Measurements from ENCODE around the gene ZNF22. TPM values are rescaled to one million over a fixed set of nuclear protein-coding genes. Genes with fewer than 3 reads are reported as not detected.

ZNF22 gene
- total RNA-seq, 2 donors from 2014 or later, result 34.8 to 44.0 TPM

- Mint-ChIP-seq H3K27ac (no peak overlapping the region), H3K9me3 (no peaks in the 10 kb centered on the region), H3K36me3 (ENCODE audit: insufficient read depth in 2 of 2) (no peaks in the 10 kb centered on the region), H3K4me1 (ENCODE audit: low read depth) (peaks cover 41% of the 10 kb centered on the region), H3K27me3 (ENCODE audit: low read depth) (no peaks in the 10 kb centered on the region), H3K4me3 (peak overlapping the region; percentile 11 to 55)
- DNase-seq, result no peak
- peak; percentile 36 to 47 for ATAC-seq (replicated peaks in 1 of 2)
Measured at GRCh38 chr10:44968091-44968490, 32.6 kb upstream of the ZNF22 start.

DNA sequence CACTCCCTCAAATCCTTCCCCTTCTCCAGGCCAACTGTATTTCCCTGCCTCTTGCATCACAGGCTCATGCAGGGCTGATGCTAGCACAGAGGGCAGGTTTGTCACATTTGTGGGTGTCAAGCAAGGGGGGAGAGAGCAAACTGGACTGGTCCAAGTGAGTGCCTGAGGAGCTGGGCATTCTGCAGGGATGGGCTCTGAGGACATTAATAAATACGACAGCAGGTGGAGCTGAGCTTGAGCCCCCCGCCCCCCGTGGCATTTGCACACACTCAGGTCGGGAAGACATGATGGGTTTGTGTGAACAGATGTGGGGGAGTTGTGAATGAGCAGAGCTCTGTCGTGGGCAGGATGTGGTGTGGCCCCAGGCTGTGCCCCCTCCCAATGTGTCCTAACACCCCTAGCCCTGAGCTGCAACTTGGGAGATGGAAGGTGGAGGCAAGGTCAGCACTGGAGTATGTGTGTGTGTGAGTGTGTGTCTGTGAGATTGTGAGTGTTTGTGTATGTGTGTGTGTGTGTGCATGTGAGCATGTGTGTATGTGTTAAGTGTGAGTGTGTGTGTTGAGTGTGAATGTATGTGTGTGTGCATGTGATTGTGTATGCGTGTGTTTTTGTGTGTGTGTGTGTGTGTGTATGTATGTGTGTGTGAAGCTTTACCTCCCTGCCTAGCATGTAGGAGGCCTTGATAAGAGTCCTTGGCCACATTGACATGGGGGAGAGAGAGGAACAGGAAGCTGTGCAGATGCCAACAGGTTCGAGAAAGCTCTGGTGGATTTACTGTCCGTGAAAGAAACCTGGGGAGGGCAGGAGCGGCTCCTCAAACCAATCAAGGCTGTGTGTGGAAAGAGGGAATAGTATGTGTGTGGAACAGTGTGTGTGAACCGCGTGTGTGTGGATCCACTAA lies 32.0 kb upstream of the ZNF22 start:
- Mint-ChIP-seq H3K9me3 (no peaks in the 10 kb centered on the region), H3K27ac (no peak overlapping the region)

GRCh38 chr10:44969854-44970253 lies 30.9 kb upstream of the ZNF22 start:
- ATAC-seq (replicated peaks in 1 of 2), result no peak
- no peak for DNase-seq
- H3K27ac Mint-ChIP-seq, result no peak overlapping the region
- H3K36me3 Mint-ChIP-seq (ENCODE audit: insufficient read depth in 2 of 2), result no peaks in the 10 kb centered on the region
- H3K9me3 Mint-ChIP-seq, result no peaks in the 10 kb centered on the region
- no peak overlapping the region for H3K4me3 Mint-ChIP-seq
- no peaks in the 10 kb centered on the region for H3K27me3 Mint-ChIP-seq (ENCODE audit: low read depth)
- H3K4me1 Mint-ChIP-seq (ENCODE audit: low read depth), result peaks cover 49% of the 10 kb centered on the region

More for the DNA sequence above, 32.0 kb upstream of the ZNF22 start:
- Mint-ChIP-seq H3K27me3 (ENCODE audit: low read depth) (no peaks in the 10 kb centered on the region), H3K4me1 (ENCODE audit: low read depth) (peaks cover 47% of the 10 kb centered on the region), H3K36me3 (ENCODE audit: insufficient read depth in 2 of 2) (no peaks in the 10 kb centered on the region), H3K4me3 (peak overlapping the region; percentile 1 to 11)
- peak in 1 of 2 donors; percentile 28 for DNase-seq
- ATAC-seq (replicated peaks in 1 of 2), result peak; percentile 47 to 61

DNA sequence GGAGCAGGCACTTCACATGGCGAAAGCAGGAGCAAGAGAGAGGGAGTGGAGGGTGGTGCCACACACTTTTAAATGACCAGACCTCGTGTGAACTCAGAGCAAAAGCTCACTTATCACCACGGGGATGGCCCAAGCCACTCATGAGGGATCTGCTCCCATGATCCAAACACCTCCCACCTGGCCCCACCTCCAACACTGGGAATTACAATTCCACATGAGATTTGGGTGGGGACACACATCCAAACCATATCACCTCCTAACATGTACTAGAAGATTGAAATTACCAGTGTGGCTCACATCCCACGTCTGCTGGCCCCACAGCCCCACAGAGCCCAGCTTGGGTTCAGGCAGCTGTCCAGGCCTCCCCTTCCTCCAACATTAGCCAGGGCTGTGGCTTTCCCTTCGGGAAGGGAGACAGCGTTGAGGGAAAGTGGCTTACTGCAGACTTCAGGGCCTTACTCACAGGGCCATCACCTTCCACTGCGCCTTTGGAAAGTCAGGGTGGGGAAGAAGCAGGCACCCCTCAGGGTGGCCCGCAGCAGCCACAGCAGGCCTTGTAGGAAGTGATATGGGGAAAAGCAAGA lies 29.8 kb upstream of the ZNF22 start:
- H3K9me3 Mint-ChIP-seq, result no peaks in the 10 kb centered on the region
- peaks cover 42% of the 10 kb centered on the region for H3K4me1 Mint-ChIP-seq (ENCODE audit: low read depth)

GRCh38 chr10:44971434-44971833 lies 29.3 kb upstream of the ZNF22 start:
- H3K27me3 Mint-ChIP-seq (ENCODE audit: low read depth), result no peaks in the 10 kb centered on the region
- ATAC-seq (replicated peaks in 1 of 2) (no peak), DNase-seq (no peak)
- no peak overlapping the region for H3K27ac Mint-ChIP-seq
- H3K4me1 Mint-ChIP-seq (ENCODE audit: low read depth), result peaks cover 40% of the 10 kb centered on the region
- no peaks in the 10 kb centered on the region for H3K9me3 Mint-ChIP-seq
- H3K36me3 Mint-ChIP-seq (ENCODE audit: insufficient read depth in 2 of 2), result no peaks in the 10 kb centered on the region
- H3K4me3 Mint-ChIP-seq, result no peak overlapping the region

More for the DNA sequence above, 29.8 kb upstream of the ZNF22 start:
- Mint-ChIP-seq H3K36me3 (ENCODE audit: insufficient read depth in 2 of 2) (no peaks in the 10 kb centered on the region), H3K27ac (no peak overlapping the region), H3K4me3 (no peak overlapping the region), H3K27me3 (ENCODE audit: low read depth) (no peaks in the 10 kb centered on the region)
- no peak for ATAC-seq (replicated peaks in 1 of 2)
- DNase-seq, result no peak

GRCh38 chr10:44971935-44972757 lies 28.6 kb upstream of the ZNF22 start:
- Mint-ChIP-seq H3K9me3 (no peaks in the 10 kb centered on the region), H3K27me3 (ENCODE audit: low read depth) (no peaks in the 10 kb centered on the region), H3K27ac (no peak overlapping the region), H3K4me1 (ENCODE audit: low read depth) (peaks cover 38% of the 10 kb centered on the region), H3K4me3 (no peak overlapping the region), H3K36me3 (ENCODE audit: insufficient read depth in 2 of 2) (no peaks in the 10 kb centered on the region)
- no peak for ATAC-seq (replicated peaks in 1 of 2)
- no peak for DNase-seq

DNA sequence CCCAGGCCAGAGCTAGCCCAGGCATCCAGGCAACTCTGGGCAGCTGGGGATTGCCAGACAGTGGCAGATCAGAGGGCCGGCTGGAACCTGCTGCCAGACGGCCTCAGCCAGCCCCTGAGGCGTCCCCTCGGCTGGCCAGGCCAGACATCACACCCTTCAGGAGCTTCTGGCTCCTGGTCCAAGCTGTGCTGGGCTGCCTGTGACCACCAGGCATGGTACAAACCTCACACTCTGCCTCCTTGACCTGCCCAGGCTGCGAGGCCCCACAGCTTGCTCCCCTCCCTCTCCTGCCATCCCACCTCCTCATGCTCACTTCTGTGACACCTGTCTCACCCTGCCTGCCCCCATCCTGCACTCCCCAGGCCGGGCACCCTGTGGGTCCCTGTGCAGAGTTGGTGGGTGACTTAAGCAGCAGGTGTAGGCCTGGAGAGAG lies 27.8 kb upstream of the ZNF22 start:
- H3K27me3 Mint-ChIP-seq (ENCODE audit: low read depth), result no peaks in the 10 kb centered on the region
- no peaks in the 10 kb centered on the region for H3K9me3 Mint-ChIP-seq
- no peaks in the 10 kb centered on the region for H3K36me3 Mint-ChIP-seq (ENCODE audit: insufficient read depth in 2 of 2)
- no peak overlapping the region for H3K27ac Mint-ChIP-seq
- H3K4me1 Mint-ChIP-seq (ENCODE audit: low read depth), result peaks cover 31% of the 10 kb centered on the region
- DNase-seq (no peak), ATAC-seq (replicated peaks in 1 of 2) (no peak)
- no peak overlapping the region for H3K4me3 Mint-ChIP-seq

DNA sequence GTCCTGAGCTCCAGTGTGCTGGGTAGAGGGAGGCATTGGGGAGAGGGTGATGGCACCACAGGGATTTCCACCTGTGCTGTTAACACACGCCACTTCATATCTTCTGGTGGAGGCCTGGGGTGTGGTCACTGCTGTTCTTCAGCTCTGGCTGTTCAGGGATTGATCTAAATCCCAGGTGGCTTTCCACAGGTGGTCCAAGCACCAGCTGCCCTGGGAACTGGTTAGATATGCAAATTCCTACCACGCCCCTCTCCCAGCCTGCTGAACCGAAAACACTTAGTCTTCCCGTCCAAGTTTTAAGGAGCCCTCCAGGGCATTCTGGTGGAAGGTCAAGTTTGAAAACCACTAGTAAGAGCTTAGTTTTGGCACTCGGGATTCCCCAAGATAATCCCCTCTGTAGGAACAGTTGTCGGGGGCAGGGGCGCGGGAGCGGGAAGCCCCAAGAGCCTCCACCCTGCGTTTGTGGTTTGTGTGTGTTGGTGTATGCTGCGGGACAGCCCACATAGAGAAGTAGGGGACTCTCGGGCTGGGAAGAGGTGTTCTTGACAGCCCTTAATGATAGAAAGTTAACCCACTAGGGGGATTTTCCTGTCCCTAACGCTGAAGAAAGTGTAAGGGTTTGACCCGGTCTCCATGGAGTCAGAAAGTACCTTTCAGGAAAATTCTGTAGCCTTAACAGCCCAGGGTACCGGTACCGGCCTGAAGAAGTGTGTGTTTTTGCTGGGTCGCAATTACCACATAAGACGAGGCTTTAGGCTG lies 27.2 kb upstream of the ZNF22 start:
- Mint-ChIP-seq H3K4me3 (peak overlapping the region in 1 of 2 donors; percentile 78), H3K27ac (no peak overlapping the region), H3K27me3 (ENCODE audit: low read depth) (no peaks in the 10 kb centered on the region), H3K36me3 (ENCODE audit: insufficient read depth in 2 of 2) (no peaks in the 10 kb centered on the region), H3K9me3 (no peaks in the 10 kb centered on the region), H3K4me1 (ENCODE audit: low read depth) (peaks cover 25% of the 10 kb centered on the region)
- DNase-seq (no peak), ATAC-seq (replicated peaks in 1 of 2) (no peak)

GRCh38 chr10:44974082-44974627 lies 26.6 kb upstream of the ZNF22 start:
- DNase-seq (no peak), ATAC-seq (replicated peaks in 1 of 2) (no peak)
- H3K36me3 Mint-ChIP-seq (ENCODE audit: insufficient read depth in 2 of 2), result no peaks in the 10 kb centered on the region
- H3K4me1 Mint-ChIP-seq (ENCODE audit: low read depth), result peaks cover 22% of the 10 kb centered on the region
- no peak overlapping the region for H3K27ac Mint-ChIP-seq
- H3K9me3 Mint-ChIP-seq, result no peaks in the 10 kb centered on the region
- H3K27me3 Mint-ChIP-seq (ENCODE audit: low read depth), result no peaks in the 10 kb centered on the region
- peak overlapping the region; percentile 70 to 78 for H3K4me3 Mint-ChIP-seq

- ATAC-seq (replicated peaks in 1 of 2) (peak; percentile 94 to 96), DNase-seq (peak; percentile 69 to 85)
- Mint-ChIP-seq H3K9me3 (no peaks in the 10 kb centered on the region), H3K4me1 (ENCODE audit: low read depth) (peaks cover 25% of the 10 kb centered on the region), H3K4me3 (peak overlapping the region; percentile 70 to 78), H3K27me3 (ENCODE audit: low read depth) (no peaks in the 10 kb centered on the region), H3K27ac (peak overlapping the region; percentile 54), H3K36me3 (ENCODE audit: insufficient read depth in 2 of 2) (no peaks in the 10 kb centered on the region)
Measured at GRCh38 chr10:44974628-44975430, 25.9 kb upstream of the ZNF22 start.

DNA sequence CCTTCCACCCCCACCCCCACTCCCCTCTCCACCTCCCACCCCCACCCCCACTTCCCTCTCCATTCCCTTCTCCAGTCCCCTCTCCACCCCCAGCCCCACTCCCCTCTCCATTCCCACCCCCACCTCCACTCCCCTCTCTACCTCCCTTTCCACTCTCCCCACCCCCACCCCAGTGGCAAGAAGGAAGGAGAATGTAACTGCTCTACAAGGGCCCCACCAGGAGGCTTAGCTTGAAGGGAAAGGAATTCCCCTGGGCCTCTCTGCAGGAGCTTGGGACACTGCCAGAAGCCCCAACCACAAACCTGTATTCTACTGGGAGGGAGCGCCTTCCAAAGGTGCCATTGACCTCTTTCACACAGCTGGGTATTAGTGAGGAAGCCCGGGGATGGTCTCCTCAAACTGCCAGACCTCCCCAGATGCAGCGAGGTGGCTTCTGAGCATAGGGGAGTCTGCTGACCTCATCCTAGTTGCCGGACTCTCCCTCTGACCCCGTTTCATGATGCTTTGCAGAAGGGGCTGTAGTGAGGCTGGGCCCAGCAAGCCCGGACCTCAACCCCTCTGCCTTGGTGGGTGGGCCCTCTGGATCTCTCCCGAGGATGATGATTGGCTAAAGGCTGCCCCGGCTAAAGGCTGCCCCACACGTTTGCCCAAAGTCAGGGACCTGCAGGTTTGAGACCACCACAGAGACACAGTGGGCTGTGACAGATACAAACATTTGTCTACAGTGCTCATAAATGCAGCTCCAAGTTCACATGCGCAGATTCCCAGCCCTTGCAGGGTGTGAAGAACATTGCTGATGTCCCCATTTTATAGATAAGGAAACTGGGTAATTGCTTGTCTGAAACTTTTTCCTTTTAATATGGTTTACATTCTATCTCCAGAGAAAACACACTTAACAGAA lies 25.0 kb upstream of the ZNF22 start:
- no peak overlapping the region for H3K27ac Mint-ChIP-seq
- H3K4me1 Mint-ChIP-seq (ENCODE audit: low read depth), result peaks cover 25% of the 10 kb centered on the region
- DNase-seq (no peak), ATAC-seq (replicated peaks in 1 of 2) (no peak)
- no peaks in the 10 kb centered on the region for H3K9me3 Mint-ChIP-seq
- peak overlapping the region; percentile 19 to 63 for H3K4me3 Mint-ChIP-seq
- H3K27me3 Mint-ChIP-seq (ENCODE audit: low read depth), result no peaks in the 10 kb centered on the region
- no peaks in the 10 kb centered on the region for H3K36me3 Mint-ChIP-seq (ENCODE audit: insufficient read depth in 2 of 2)

Measured in activated T-cell treated with anti-CD3 and anti-CD28 coated beads, Interleukin-2, amount 50 U/mL, for 72 hours (primary cell).